Stomach (tissue), 4 donors: ENCODE results near the gene C2CD4A.

Experiments used
- POLR2AphosphoS5 ChIP-seq, 3 donors: sonication (generic); formaldehyde crosslinking; IDR thresholded peaks; one replicate each; pipeline ENCODE4 v1.6.1; 2016; ENCODE audit warnings: antibody characterized with exemption in 3 of 3
- TF ChIP-seq, protein P1 (sequence below), 7 experiments: fragments of 450-650 bp in 4 of 7; fragments of 200-600 bp in 3 of 7; sonication (generic) in 3 of 7; IDR thresholded peaks; one replicate each; pipeline ENCODE4 v1.5.1; 2016 to 2019; ENCODE audit warnings: antibody characterized with exemption in 7 of 7, control low read depth in 2 of 7, mild to moderate bottlenecking in 1 of 7

DNA sequence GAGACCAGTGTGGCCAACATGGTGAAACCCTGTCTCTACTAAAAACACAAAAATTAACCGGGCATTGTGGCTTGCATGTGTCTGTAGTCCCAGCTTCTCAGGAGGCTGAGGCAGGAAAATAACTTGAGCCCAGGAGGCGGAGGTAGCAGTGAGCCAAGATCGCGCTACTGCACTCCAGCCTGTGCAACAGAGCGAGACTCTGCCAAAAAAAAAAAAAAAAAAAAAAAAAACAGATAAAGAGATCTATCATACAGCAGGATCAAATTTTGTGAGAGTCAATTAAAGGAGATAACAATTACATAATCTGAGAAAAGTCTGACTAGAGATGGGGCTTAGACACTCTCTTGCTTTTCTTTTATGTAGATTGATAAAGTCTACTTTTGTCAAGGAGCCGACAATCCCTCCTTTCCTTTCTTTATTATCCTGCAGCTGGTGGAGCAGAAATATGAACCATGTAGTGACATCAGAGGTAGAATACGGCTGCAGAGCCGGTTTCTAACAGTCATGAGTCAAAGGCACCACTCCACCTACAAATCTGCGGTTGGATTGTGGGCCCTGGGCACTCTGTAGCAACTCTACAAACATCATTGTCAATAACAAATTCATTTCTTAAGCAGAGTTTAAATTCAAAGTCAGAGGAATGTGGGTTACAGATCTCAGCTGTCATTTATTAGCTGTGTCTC is 9.0 kb downstream of the C2CD4A start:
- TF ChIP-seq, protein P1, sequence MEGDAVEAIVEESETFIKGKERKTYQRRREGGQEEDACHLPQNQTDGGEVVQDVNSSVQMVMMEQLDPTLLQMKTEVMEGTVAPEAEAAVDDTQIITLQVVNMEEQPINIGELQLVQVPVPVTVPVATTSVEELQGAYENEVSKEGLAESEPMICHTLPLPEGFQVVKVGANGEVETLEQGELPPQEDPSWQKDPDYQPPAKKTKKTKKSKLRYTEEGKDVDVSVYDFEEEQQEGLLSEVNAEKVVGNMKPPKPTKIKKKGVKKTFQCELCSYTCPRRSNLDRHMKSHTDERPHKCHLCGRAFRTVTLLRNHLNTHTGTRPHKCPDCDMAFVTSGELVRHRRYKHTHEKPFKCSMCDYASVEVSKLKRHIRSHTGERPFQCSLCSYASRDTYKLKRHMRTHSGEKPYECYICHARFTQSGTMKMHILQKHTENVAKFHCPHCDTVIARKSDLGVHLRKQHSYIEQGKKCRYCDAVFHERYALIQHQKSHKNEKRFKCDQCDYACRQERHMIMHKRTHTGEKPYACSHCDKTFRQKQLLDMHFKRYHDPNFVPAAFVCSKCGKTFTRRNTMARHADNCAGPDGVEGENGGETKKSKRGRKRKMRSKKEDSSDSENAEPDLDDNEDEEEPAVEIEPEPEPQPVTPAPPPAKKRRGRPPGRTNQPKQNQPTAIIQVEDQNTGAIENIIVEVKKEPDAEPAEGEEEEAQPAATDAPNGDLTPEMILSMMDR (IDR thresholded peaks at IDR 0.05) = no peak
- no peak for TF ChIP-seq POLR2AphosphoS5 (IDR thresholded peaks at IDR 0.05)
